Activated T-cell treated with anti-CD3 and anti-CD28 coated beads, Interleukin-2, amount 50 U/mL, for 24 hours (primary cell): Measurements from ENCODE around the gene SCGB1A1.

ENCODE experiments used
- DNase-seq: peaks from one replicate; pipeline ENCODE4 v3.0.0-alpha.2; 2020
- H3K27ac Mint-ChIP-seq: 2 replicates; pipeline ENCODE4 v1.8.0; 2020; ENCODE audit warnings: mild to moderate bottlenecking, mixed read lengths
- H3K27me3 Mint-ChIP-seq: 2 replicates; pipeline ENCODE4 v1.8.0; 2020; ENCODE audit warnings: mixed read lengths
- H3K36me3 Mint-ChIP-seq: 2 replicates; pipeline ENCODE4 v1.8.0; 2020; ENCODE audit warnings: low read depth, mixed read lengths
- H3K4me1 Mint-ChIP-seq: 2 replicates; pipeline ENCODE4 v1.8.0; 2020; ENCODE audit warnings: low read depth, mixed read lengths
- H3K4me3 Mint-ChIP-seq: 2 replicates; pipeline ENCODE4 v1.8.0; 2020; ENCODE audit warnings: mild to moderate bottlenecking, moderate library complexity, mixed read lengths
- H3K9me3 Mint-ChIP-seq: 2 replicates; pipeline ENCODE4 v1.8.0; 2020; ENCODE audit warnings: mixed read lengths

The SCGB1A1 gene

GRCh38 chr11:62402226-62402959 is 16.4 kb upstream of the SCGB1A1 start:
- DNase-seq, result peak; percentile 64
- H3K27me3 Mint-ChIP-seq, result no peaks in the 10 kb centered on the region
- H3K27ac Mint-ChIP-seq, result peak overlapping the region; percentile 96
- H3K36me3 Mint-ChIP-seq, result peaks cover 2% of the 10 kb centered on the region
- H3K4me1 Mint-ChIP-seq, result peaks cover 28% of the 10 kb centered on the region
- H3K4me3 Mint-ChIP-seq, result peak overlapping the region; percentile 80
- no peaks in the 10 kb centered on the region for H3K9me3 Mint-ChIP-seq

GRCh38 chr11:62402960-62403730 is 15.7 kb upstream of the SCGB1A1 start:
- DNase-seq, result no peak
- no peaks in the 10 kb centered on the region for H3K27me3 Mint-ChIP-seq
- no peaks in the 10 kb centered on the region for H3K9me3 Mint-ChIP-seq
- H3K36me3 Mint-ChIP-seq, result peaks cover 2% of the 10 kb centered on the region
- H3K4me1 Mint-ChIP-seq, result peaks cover 28% of the 10 kb centered on the region
- H3K27ac Mint-ChIP-seq, result peak overlapping the region; percentile 96
- H3K4me3 Mint-ChIP-seq, result peak overlapping the region; percentile 80

- Mint-ChIP-seq H3K4me3 (no peak overlapping the region), H3K4me1 (peaks cover 23% of the 10 kb centered on the region), H3K9me3 (no peaks in the 10 kb centered on the region), H3K36me3 (peaks cover 2% of the 10 kb centered on the region), H3K27ac (no peak overlapping the region), H3K27me3 (no peaks in the 10 kb centered on the region)
- DNase-seq, result no peak
These were observed 14.4 kb upstream of the SCGB1A1 start for GRCh38 chr11:62404435-62404834.

- Mint-ChIP-seq H3K27ac (no peak overlapping the region), H3K27me3 (no peaks in the 10 kb centered on the region), H3K4me1 (peaks cover 21% of the 10 kb centered on the region), H3K4me3 (no peak overlapping the region), H3K36me3 (peaks cover 2% of the 10 kb centered on the region), H3K9me3 (no peaks in the 10 kb centered on the region)
- DNase-seq, result no peak
These were observed 13.9 kb upstream of the SCGB1A1 start for GRCh38 chr11:62404901-62405300.

GRCh38 chr11:62406034-62406433 is 12.8 kb upstream of the SCGB1A1 start:
- no peak overlapping the region for H3K27ac Mint-ChIP-seq
- peaks cover 18% of the 10 kb centered on the region for H3K4me1 Mint-ChIP-seq
- H3K4me3 Mint-ChIP-seq, result no peak overlapping the region
- DNase-seq, result no peak
- no peaks in the 10 kb centered on the region for H3K27me3 Mint-ChIP-seq
- no peaks in the 10 kb centered on the region for H3K9me3 Mint-ChIP-seq
- peaks cover 2% of the 10 kb centered on the region for H3K36me3 Mint-ChIP-seq

- Mint-ChIP-seq H3K27ac (no peak overlapping the region), H3K4me3 (no peak overlapping the region), H3K36me3 (no peaks in the 10 kb centered on the region), H3K4me1 (no peaks in the 10 kb centered on the region), H3K27me3 (no peaks in the 10 kb centered on the region), H3K9me3 (no peaks in the 10 kb centered on the region)
- no peak for DNase-seq
These were observed 9.0 kb upstream of the SCGB1A1 start for GRCh38 chr11:62409831-62410230.

GRCh38 chr11:62410972-62411371 is 7.9 kb upstream of the SCGB1A1 start:
- no peaks in the 10 kb centered on the region for H3K27me3 Mint-ChIP-seq
- H3K36me3 Mint-ChIP-seq, result no peaks in the 10 kb centered on the region
- no peak overlapping the region for H3K27ac Mint-ChIP-seq
- H3K4me3 Mint-ChIP-seq, result no peak overlapping the region
- no peaks in the 10 kb centered on the region for H3K4me1 Mint-ChIP-seq
- no peaks in the 10 kb centered on the region for H3K9me3 Mint-ChIP-seq
- no peak for DNase-seq

- no peak overlapping the region for H3K4me3 Mint-ChIP-seq
- H3K36me3 Mint-ChIP-seq, result no peaks in the 10 kb centered on the region
- H3K27me3 Mint-ChIP-seq, result no peaks in the 10 kb centered on the region
- H3K4me1 Mint-ChIP-seq, result no peaks in the 10 kb centered on the region
- no peak overlapping the region for H3K27ac Mint-ChIP-seq
- H3K9me3 Mint-ChIP-seq, result no peaks in the 10 kb centered on the region
- DNase-seq, result no peak
These were observed 7.3 kb upstream of the SCGB1A1 start for GRCh38 chr11:62411524-62411923.

- Mint-ChIP-seq H3K4me1 (no peaks in the 10 kb centered on the region), H3K27ac (no peak overlapping the region), H3K36me3 (no peaks in the 10 kb centered on the region), H3K4me3 (no peak overlapping the region), H3K27me3 (no peaks in the 10 kb centered on the region), H3K9me3 (no peaks in the 10 kb centered on the region)
- no peak for DNase-seq
These were observed 5.7 kb upstream of the SCGB1A1 start for GRCh38 chr11:62413060-62413696.

- Mint-ChIP-seq H3K27ac (no peak overlapping the region), H3K4me3 (no peak overlapping the region), H3K27me3 (no peaks in the 10 kb centered on the region), H3K36me3 (no peaks in the 10 kb centered on the region), H3K9me3 (no peaks in the 10 kb centered on the region), H3K4me1 (no peaks in the 10 kb centered on the region)
- no peak for DNase-seq
These were observed 2.2 kb upstream of the SCGB1A1 start for GRCh38 chr11:62416596-62416995.

GRCh38 chr11:62418136-62418535 is 697 bp upstream of the SCGB1A1 start:
- no peaks in the 10 kb centered on the region for H3K9me3 Mint-ChIP-seq
- no peaks in the 10 kb centered on the region for H3K27me3 Mint-ChIP-seq
- H3K27ac Mint-ChIP-seq, result no peak overlapping the region
- no peak overlapping the region for H3K4me3 Mint-ChIP-seq
- H3K4me1 Mint-ChIP-seq, result no peaks in the 10 kb centered on the region
- H3K36me3 Mint-ChIP-seq, result no peaks in the 10 kb centered on the region
- no peak for DNase-seq

GRCh38 chr11:62419314-62419929 is 589 bp downstream of the SCGB1A1 start:
- DNase-seq, result no peak
- Mint-ChIP-seq H3K4me3 (no peak overlapping the region), H3K27ac (no peak overlapping the region), H3K4me1 (no peaks in the 10 kb centered on the region), H3K36me3 (no peaks in the 10 kb centered on the region), H3K27me3 (no peaks in the 10 kb centered on the region), H3K9me3 (no peaks in the 10 kb centered on the region)

- H3K4me3 Mint-ChIP-seq, result no peak overlapping the region
- H3K4me1 Mint-ChIP-seq, result peaks cover 4% of the 10 kb centered on the region
- no peaks in the 10 kb centered on the region for H3K36me3 Mint-ChIP-seq
- no peaks in the 10 kb centered on the region for H3K27me3 Mint-ChIP-seq
- H3K9me3 Mint-ChIP-seq, result no peaks in the 10 kb centered on the region
- no peak for DNase-seq
- H3K27ac Mint-ChIP-seq, result no peak overlapping the region
These were observed 1.1 kb downstream of the SCGB1A1 start for GRCh38 chr11:62419943-62420342.

GRCh38 chr11:62420882-62421281 is 2.0 kb downstream of the SCGB1A1 start:
- Mint-ChIP-seq H3K9me3 (no peaks in the 10 kb centered on the region), H3K4me3 (no peak overlapping the region), H3K27me3 (no peaks in the 10 kb centered on the region), H3K4me1 (peaks cover 4% of the 10 kb centered on the region), H3K27ac (no peak overlapping the region), H3K36me3 (no peaks in the 10 kb centered on the region)
- no peak for DNase-seq
